Placental pericyte (primary cell): ENCODE measurements around the gene YTHDF2. TPM values are rescaled to one million over a fixed set of nuclear protein-coding genes. Genes with fewer than 3 reads are reported as not detected.

Experiments used
- small RNA-seq: library from RNA; depleted of rRNA; stranded (forward); fragments of <200 nt; gene quantifications from one replicate; pipeline ENCODE3, GENCODE V24; 2012; ENCODE audit warnings: low replicate concordance
- total RNA-seq: library from RNA; depleted of rRNA; stranded (reverse); fragments of >200 nt; gene quantifications from 2 replicates; pipeline ENCODE4 v1.2.3, GENCODE V29; 2012

The YTHDF2 gene
- 64.1 and 78.9 TPM in 2 replicates for total RNA-seq

DNA sequence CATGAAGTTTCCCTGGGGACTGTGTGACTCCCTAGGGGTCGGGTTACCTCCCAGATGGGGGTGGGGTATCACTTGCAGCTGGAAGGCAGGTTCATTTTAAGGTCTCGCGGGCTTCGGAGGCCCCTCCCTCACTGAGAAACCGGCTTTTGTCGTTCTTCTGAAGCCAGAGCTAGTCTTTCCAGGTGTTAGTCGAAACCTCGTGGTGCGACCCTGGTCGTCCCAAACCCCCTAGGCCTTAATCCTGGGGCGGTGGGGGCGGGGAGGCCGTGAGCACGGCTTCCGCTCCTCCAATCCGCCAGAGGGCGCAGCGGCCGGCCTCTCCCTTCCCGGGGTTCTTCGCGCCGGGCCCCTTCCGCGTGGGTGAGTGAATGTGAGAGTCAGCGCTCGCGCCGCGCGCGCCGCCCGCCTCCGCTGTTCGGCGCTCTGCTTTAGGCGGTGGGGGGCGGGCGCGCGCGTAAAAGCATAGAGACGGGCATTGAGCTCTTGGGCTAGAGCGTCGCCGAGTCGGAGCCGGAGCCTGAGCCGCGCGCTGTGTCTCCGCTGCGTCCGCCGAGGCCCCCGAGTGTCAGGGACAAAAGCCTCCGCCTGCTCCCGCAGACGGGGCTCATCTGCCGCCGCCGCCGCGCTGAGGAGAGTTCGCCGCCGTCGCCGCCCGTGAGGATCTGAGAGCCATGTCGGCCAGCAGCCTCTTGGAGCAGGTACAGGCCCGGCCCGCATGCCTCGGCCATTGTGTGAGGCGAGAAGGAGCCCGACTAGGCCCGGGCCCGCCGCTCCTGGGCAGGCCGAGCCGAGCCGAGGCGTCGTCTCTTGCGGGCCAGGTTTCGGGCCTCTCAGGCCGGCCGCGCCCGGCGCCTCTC is at the start of gene YTHDF2:
Gene YTHDF2, plus strand, starts transcription at position 491 of the 857 bp plus-strand sequence. Its CDS starts 181 bp downstream, at position 672.

DNA sequence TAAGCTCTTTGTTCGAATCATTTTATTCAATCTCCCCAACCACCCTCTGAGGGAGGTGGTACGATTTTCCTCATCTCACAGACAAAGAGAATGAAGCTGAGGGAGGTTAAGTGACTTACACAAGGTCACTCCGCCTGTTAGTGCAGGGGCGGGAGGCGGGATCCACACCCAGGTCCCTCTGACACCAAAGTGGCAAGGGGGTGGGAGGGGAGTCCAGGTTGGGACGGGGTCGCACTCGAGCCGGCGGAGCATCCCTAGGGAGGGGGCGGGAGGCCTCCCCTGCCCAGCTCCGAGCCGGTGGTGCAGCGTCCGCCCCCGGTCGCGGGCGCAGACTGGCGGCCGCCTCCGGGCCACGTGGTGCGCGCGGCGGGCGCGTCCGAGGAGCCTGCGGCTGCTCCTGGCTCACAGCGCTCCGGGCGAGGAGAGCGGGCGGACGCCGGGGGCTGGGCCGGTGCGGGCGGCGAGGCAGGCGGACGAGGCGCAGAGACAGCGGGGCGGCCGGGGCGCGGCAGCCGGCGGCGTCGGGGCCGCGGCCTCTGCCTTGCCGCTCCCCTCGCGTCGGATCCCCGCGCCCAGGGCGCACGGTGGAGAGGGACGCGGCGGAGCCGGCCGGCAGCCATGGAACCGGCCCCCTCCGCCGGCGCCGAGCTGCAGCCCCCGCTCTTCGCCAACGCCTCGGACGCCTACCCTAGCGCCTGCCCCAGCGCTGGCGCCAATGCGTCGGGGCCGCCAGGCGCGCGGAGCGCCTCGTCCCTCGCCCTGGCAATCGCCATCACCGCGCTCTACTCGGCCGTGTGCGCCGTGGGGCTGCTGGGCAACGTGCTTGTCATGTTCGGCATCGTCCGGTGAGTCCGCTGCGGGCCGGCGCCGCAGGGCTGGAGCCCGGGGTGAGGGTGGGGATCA is 75.3 kb downstream of the YTHDF2 start, which contains the start of gene OPRD1:
Gene OPRD1, plus strand, starts transcription at position 405 of the 903 bp plus-strand sequence. Its CDS starts 214 bp downstream, at position 619.

Small RNAs within 50 kb of the gene (small RNA-seq; reads per million reads assigned to genes)
- gene RF00422: not detected

Other genes with a start within 250 kb of the YTHDF2 start
- 21.9 and 40.5 TPM in 2 replicates for gene RCC1, start 230.9 kb upstream of the YTHDF2 start, total RNA-seq
- 17.7 and 19.3 TPM in 2 replicates for gene TRNAU1AP, start 183.9 kb upstream of the YTHDF2 start, total RNA-seq
- gene RAB42, start 144.7 kb upstream of the YTHDF2 start, total RNA-seq: 1.7 and 4.8 TPM in 2 replicates
- 30.9 TPM in 2 replicates for gene TAF12, start 93.9 kb upstream of the YTHDF2 start, total RNA-seq
- gene RNU11, start 88.3 kb upstream of the YTHDF2 start, total RNA-seq: not detected in 2 replicates
- gene GMEB1, start 68.2 kb upstream of the YTHDF2 start, total RNA-seq: 9.4 and 16.2 TPM in 2 replicates
- not detected in 2 replicates for gene OPRD1, start 75.2 kb downstream of the YTHDF2 start, total RNA-seq
- gene EPB41, start 177.6 kb downstream of the YTHDF2 start, total RNA-seq: 4.4 and 56.7 TPM in 2 replicates